Lower lobe of right lung (tissue), 2 donors: ENCODE measurements around the gene ITPK1. TPM values are rescaled to one million over a fixed set of nuclear protein-coding genes. Genes with fewer than 3 reads are reported as not detected.

Experiments used
- ATAC-seq, 2 donors: fragments of 200-7000 bp; cut with Tn5 transposase; one replicate each; pipeline ENCODE4 v1.9.1; 2020 to 2022; ENCODE audit warnings: mild to moderate bottlenecking in 2 of 2, moderate library complexity in 2 of 2
- DNase-seq: peaks from one replicate; pipeline ENCODE4 v3.0.0-alpha.2; 2020
- H3K27ac ChIP-seq: fragments of 200-600 bp; one replicate; pipeline ENCODE4 v1.8.0; 2022
- H3K27me3 ChIP-seq: fragments of 200-600 bp; one replicate; pipeline ENCODE4 v1.8.0; 2022; ENCODE audit warnings: low read depth
- H3K36me3 ChIP-seq: fragments of 200-600 bp; one replicate; pipeline ENCODE4 v1.8.0; 2022; ENCODE audit warnings: mild to moderate bottlenecking
- H3K4me1 ChIP-seq: fragments of 200-600 bp; one replicate; pipeline ENCODE4 v1.8.0; 2022
- H3K4me3 ChIP-seq: fragments of 200-600 bp; one replicate; pipeline ENCODE4 v1.8.0; 2022; ENCODE audit warnings: mild to moderate bottlenecking
- H3K9me3 ChIP-seq: fragments of 200-600 bp; one replicate; pipeline ENCODE4 v1.8.0; 2022
- intact Hi-C: fragments of 100-400 bp; cut with DNase I; formaldehyde crosslinking; loops from one replicate; pipeline ENCODE4 v1.11.0; 2022
- total RNA-seq: library from RNA; stranded (reverse); fragmentation: NEBNext Ultra II Directional; extraction: Animal tissue kit (Norgen Biotek cat#: 25700); gene quantifications from one replicate; pipeline ENCODE4 v1.2.1, GENCODE V29; 2021
- TF ChIP-seq, protein P1 (sequence below): fragments of 200-600 bp; IDR thresholded peaks from one replicate; pipeline ENCODE4 v1.8.0; 2022; ENCODE audit warnings: antibody characterized with exemption, mild to moderate bottlenecking
- donor health status: DM: no; HTN: yes; CAD: no; lungs with severe emphysema.

The ITPK1 gene
- total RNA-seq, 1 donor from 2014 or later: 129 TPM

- intact Hi-C loops: no loop called here
These were observed 26.0 kb downstream of the ITPK1 start for GRCh38 chr14:93089521-93090269.

DNA sequence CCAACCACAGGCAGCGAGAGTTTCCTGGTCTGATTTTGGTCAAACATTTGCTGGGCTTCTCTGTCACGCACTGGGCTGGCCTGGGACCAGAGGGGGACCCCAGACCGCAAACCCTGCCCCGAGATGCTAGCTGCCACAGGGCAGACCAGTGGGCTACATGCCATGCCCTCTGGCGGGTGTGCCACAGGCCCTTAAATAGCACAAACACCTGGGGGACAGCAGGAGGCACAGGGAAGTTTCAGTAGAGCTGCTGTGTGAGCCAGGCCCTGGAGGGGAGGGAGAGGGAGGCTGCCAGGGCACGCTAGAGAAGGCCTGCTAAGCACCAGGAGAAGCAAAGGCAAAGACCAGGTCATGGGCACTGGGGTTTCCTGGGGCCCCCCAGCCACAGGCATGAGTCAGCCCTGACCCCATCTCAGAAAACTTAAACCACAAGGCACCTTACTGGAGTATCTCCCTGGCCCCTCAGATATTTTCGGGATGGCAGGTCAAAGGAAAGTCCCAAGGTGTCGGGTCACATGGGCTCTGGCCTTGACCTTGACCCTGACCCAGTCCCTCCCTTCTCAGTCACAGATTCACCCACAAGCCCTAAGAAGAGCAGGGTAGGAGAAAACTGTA is 29.2 kb downstream of the ITPK1 start:
- H3K27me3 ChIP-seq: no peaks in the 10 kb centered on the region
- H3K36me3 ChIP-seq: no peaks in the 10 kb centered on the region
- no peak overlapping the region for H3K4me3 ChIP-seq
- H3K27ac ChIP-seq: no peak overlapping the region
- H3K4me1 ChIP-seq: peaks cover 33% of the 10 kb centered on the region
- intact Hi-C loops: no loop called here
- DNase-seq (no peak), ATAC-seq (no peak)
- TF ChIP-seq, protein P1, sequence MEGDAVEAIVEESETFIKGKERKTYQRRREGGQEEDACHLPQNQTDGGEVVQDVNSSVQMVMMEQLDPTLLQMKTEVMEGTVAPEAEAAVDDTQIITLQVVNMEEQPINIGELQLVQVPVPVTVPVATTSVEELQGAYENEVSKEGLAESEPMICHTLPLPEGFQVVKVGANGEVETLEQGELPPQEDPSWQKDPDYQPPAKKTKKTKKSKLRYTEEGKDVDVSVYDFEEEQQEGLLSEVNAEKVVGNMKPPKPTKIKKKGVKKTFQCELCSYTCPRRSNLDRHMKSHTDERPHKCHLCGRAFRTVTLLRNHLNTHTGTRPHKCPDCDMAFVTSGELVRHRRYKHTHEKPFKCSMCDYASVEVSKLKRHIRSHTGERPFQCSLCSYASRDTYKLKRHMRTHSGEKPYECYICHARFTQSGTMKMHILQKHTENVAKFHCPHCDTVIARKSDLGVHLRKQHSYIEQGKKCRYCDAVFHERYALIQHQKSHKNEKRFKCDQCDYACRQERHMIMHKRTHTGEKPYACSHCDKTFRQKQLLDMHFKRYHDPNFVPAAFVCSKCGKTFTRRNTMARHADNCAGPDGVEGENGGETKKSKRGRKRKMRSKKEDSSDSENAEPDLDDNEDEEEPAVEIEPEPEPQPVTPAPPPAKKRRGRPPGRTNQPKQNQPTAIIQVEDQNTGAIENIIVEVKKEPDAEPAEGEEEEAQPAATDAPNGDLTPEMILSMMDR: no peak
- no peaks in the 10 kb centered on the region for H3K9me3 ChIP-seq

More at GRCh38 chr14:93089521-93090269, 26.0 kb downstream of the ITPK1 start:
- Histone ChIP-seq H3K36me3 (no peaks in the 10 kb centered on the region), H3K27me3 (no peaks in the 10 kb centered on the region), H3K4me3 (no peak overlapping the region), H3K4me1 (peaks cover 22% of the 10 kb centered on the region), H3K27ac (no peak overlapping the region), H3K9me3 (no peaks in the 10 kb centered on the region)
- DNase-seq (no peak), ATAC-seq (no peak)
- TF ChIP-seq, protein P1: no peak

DNA sequence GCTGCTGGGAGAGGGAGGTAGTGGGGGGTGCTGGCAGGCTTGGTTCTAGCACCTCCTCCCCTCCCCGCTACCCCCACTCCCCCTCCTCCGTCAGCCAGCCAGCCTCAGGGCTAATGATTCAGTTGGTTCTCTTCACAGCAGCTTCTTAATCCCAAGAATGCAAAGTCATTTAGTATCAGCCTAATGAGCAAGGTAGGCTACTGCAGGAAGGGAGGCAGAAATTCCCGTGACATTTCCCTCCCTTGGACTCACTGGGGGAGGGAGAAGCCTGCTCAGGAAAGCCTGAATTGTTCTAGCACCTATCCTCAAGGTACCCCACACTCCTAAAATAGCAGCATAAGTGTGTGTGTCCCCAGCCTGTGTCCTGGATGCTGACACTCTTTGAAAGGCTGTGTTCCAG is 29.8 kb downstream of the ITPK1 start:
- TF ChIP-seq, protein P1: no peak
- ATAC-seq: no peak

DNA sequence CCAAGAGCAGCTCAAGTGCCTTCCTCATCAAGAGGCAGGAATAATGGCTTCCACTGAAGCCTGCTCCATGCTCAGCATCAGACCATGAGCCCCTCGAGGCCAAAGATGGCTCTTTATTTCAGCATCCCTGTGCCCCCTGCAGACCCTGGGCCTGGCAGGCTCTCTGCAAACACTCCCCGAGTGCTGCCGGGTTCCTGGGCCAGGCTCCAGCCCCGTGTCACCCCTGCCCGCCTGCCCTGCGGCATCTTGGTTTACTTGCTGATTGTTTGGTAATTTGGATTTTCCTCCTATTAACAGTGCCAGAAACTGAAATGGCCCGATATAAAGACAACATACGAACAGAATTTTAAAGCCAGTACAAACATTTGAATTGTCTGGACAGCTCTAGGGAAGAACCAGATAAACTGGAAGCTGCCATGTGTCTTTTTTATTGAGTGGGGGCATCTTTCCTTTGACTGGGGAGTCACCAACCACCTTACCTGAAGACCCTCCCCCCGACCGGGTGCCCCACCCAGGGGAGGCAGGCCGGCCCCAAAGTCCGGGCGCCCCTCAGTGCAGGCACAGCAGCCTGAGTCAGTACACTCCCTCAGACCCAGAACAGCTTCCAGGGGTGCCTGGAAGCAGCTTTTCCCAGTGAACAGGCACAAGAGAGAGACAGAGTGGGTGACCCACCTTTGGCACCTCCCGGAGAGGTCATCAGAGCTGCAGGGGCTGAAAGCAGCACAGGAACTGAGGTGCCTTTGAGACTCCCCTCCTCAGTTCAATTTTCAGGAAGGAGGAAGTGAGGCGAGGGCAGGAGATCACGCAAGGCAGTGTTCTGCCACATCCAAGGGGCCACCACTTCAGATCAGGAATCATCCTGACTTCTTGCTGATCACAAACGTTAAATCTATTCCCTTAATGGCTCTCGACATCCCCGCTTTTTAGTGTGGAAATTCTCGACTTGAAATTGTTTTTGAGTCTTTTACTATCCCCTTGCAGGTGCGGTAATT is 30.6 kb downstream of the ITPK1 start:
- H3K36me3 ChIP-seq: no peaks in the 10 kb centered on the region
- H3K4me3 ChIP-seq: no peak overlapping the region
- no peak overlapping the region for H3K27ac ChIP-seq
- no peaks in the 10 kb centered on the region for H3K27me3 ChIP-seq
- peaks cover 29% of the 10 kb centered on the region for H3K4me1 ChIP-seq
- intact Hi-C loops: no loop called here
- DNase-seq (no peak), ATAC-seq (no peak)
- TF ChIP-seq, protein P1: no peak
- H3K9me3 ChIP-seq: no peaks in the 10 kb centered on the region

More for the DNA sequence above, 29.8 kb downstream of the ITPK1 start:
- intact Hi-C loops: no loop called here
- no peak overlapping the region for H3K4me3 ChIP-seq
- peaks cover 29% of the 10 kb centered on the region for H3K4me1 ChIP-seq
- no peaks in the 10 kb centered on the region for H3K27me3 ChIP-seq
- DNase-seq: no peak
- H3K27ac ChIP-seq: no peak overlapping the region
- no peaks in the 10 kb centered on the region for H3K36me3 ChIP-seq
- no peaks in the 10 kb centered on the region for H3K9me3 ChIP-seq

- Histone ChIP-seq H3K27me3 (no peaks in the 10 kb centered on the region), H3K9me3 (no peaks in the 10 kb centered on the region), H3K36me3 (no peaks in the 10 kb centered on the region), H3K4me3 (no peak overlapping the region), H3K27ac (no peak overlapping the region), H3K4me1 (peaks cover 26% of the 10 kb centered on the region)
- intact Hi-C loops: no loop called here
- DNase-seq (no peak), ATAC-seq (no peak)
- TF ChIP-seq, protein P1: no peak
These were observed 31.3 kb downstream of the ITPK1 start for GRCh38 chr14:93084402-93084801.
